ENCODE data around the gene FOXO3.

- TF ChIP-seq POLR2A (IDR thresholded peaks at IDR 0.05) (no peak), CTCF (IDR thresholded peaks at IDR 0.05) (no peak), EP300 (IDR thresholded peaks at IDR 0.05) (no peak)
These were observed 45.6 kb downstream of the FOXO3 start for GRCh38 chr6:108606250-108606690.
